CD4-positive, CD25-positive, alpha-beta regulatory T cell (primary cell): ENCODE results near the gene HNRNPLL. TPM values are rescaled to one million over a fixed set of nuclear protein-coding genes. Genes with fewer than 3 reads are reported as not detected.
A peak's percentile ranks its signal among the peaks of the same experiment; 100 is the strongest.
"Not testable (repeated sequence)": the region's sequence is repeated elsewhere in the genome, so short reads cannot be mapped to it uniquely, and the experiment has no call there.

ENCODE experiments used
- ATAC-seq, 2 donors: fragments of 150-1000 bp; cut with Tn5 transposase; one replicate each; pipeline ENCODE4 v1.10.0; 2021; ENCODE audit warnings: low read depth in 2 of 2, moderate number of reproducible peaks in 2 of 2, moderate library complexity in 1 of 2
- DNase-seq, 3 donors: peaks; one replicate each; pipeline versions ENCODE4 v3.0.0 to v3.0.0-alpha.2; 2012 to 2022; ENCODE audit warnings: mixed read lengths in 1 of 3
- H3K27ac ChIP-seq: one replicate; pipeline ENCODE4 v1.7.0; 2013; ENCODE audit warnings: mild to moderate bottlenecking, low read length; ENCODE audit not compliant: insufficient read depth, poor library complexity, severe bottlenecking
- H3K27me3 ChIP-seq: one replicate; pipeline ENCODE4 v1.7.0; 2013; ENCODE audit warnings: low read length; ENCODE audit not compliant: control insufficient read depth, insufficient read depth
- H3K36me3 ChIP-seq: one replicate; pipeline ENCODE4 v1.7.0; 2013; ENCODE audit warnings: mild to moderate bottlenecking, low read length, moderate library complexity; ENCODE audit not compliant: control insufficient read depth, insufficient read depth
- H3K4me1 ChIP-seq: 2 replicates; pipeline ENCODE4 v1.7.0; 2013; ENCODE audit warnings: mild to moderate bottlenecking, low read length; ENCODE audit not compliant: insufficient read depth, control insufficient read depth, poor library complexity, severe bottlenecking
- H3K4me3 ChIP-seq: one replicate; pipeline ENCODE4 v1.7.0; 2013; ENCODE audit warnings: low read depth, mild to moderate bottlenecking, low read length, moderate library complexity
- H3K9me3 ChIP-seq, 2 experiments: 1 replicate in 1 of 2; 2 replicates in 1 of 2; pipeline ENCODE4 v1.7.0; 2013; ENCODE audit warnings: low read length in 2 of 2, mild to moderate bottlenecking in 1 of 2, moderate library complexity in 1 of 2; ENCODE audit not compliant: control insufficient read depth in 2 of 2
- H3K27ac Mint-ChIP-seq, 3 donors: one replicate each; pipeline ENCODE4 v1.8.0; 2020 to 2022; ENCODE audit warnings: mild to moderate bottlenecking in 3 of 3, mixed read lengths in 3 of 3, moderate library complexity in 2 of 3
- H3K27me3 Mint-ChIP-seq: one replicate; pipeline ENCODE4 v1.8.0; 2022; ENCODE audit warnings: mild to moderate bottlenecking, mixed read lengths
- H3K36me3 Mint-ChIP-seq: one replicate; pipeline ENCODE4 v1.8.0; 2020; ENCODE audit warnings: mixed read lengths
- H3K4me1 Mint-ChIP-seq, 4 donors: one replicate each; pipeline ENCODE4 v1.8.0; 2020 to 2022; ENCODE audit warnings: mixed read lengths in 4 of 4, mild to moderate bottlenecking in 1 of 4
- H3K4me3 Mint-ChIP-seq, 4 donors: one replicate each; pipeline ENCODE4 v1.8.0; 2020 to 2022; ENCODE audit warnings: mild to moderate bottlenecking in 4 of 4, mixed read lengths in 4 of 4, moderate library complexity in 3 of 4
- H3K9me3 Mint-ChIP-seq, 7 donors: one replicate each; pipeline ENCODE4 v1.8.0; 2020 to 2022; ENCODE audit warnings: mixed read lengths in 7 of 7, mild to moderate bottlenecking in 3 of 7, moderate library complexity in 2 of 7
- polyA plus RNA-seq, 4 donors: library from polyadenylated mRNA; unstranded; fragments of 300-500 nt; fragmentation: Illumina TruSeq; gene quantifications; one replicate each; pipeline ENCODE4 v1.2.3, GENCODE V29; 2021
- total RNA-seq: library from RNA; stranded (reverse); gene quantifications from one replicate; pipeline ENCODE4 v1.2.3, GENCODE V29; 2022

HNRNPLL gene
- total and polyA plus RNA-seq, 5 donors from 2014 or later = 59.6 to 124 (median 73.0) TPM

DNA sequence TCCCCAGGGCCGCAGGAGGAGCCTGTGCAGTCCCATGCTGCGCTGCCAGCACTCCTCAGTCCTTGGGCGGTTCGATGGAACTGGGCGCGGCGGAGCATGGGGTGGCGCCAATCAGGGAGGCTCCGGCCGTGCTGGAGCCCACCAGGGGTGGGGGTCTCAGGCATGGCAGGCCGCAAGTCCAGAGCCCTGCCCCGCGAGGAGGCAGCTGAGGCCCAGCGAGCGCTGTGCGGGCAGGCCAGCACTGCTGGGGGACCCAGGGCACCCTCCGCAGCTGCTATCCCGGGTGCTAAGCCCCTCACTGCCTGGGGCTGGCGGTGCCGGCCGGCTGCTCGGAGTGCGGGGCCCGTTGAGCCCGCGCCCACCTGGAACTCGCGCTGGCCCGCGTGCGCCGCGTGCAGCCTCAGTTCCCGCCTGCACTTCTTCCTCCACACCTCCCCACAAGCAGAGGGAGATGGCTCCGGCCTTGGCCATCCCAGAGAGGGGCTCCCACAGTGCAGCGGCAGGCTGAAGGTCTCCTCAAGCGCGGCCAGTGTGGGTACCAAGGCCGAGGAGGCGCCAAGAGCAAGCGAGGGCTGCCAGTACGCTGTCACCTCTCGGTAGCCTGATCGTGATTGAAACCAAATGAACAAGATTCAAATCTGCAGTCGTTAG is 40.4 kb upstream of the HNRNPLL start:
- Histone ChIP-seq H3K4me3 (peak overlapping the region; percentile 77), H3K9me3 (no peaks in the 10 kb centered on the region), H3K4me1 (peaks cover 21% of the 10 kb centered on the region), H3K27ac (peak overlapping the region; percentile 74), H3K36me3 (no peaks in the 10 kb centered on the region), H3K27me3 (no peaks in the 10 kb centered on the region)
- Mint-ChIP-seq H3K36me3 (peaks cover 3% of the 10 kb centered on the region), H3K9me3 (no peaks in the 10 kb centered on the region), H3K27ac (peak overlapping the region; percentile 85 to 94 (median 94)), H3K27me3 (no peaks in the 10 kb centered on the region), H3K4me1 (peaks cover 12 to 41% (median 27%) of the 10 kb centered on the region in 4 donors), H3K4me3 (peak overlapping the region in 3 of 4 donors; percentile 52 to 81 (median 79))
- DNase-seq (no peak), ATAC-seq (no peak)

DNA sequence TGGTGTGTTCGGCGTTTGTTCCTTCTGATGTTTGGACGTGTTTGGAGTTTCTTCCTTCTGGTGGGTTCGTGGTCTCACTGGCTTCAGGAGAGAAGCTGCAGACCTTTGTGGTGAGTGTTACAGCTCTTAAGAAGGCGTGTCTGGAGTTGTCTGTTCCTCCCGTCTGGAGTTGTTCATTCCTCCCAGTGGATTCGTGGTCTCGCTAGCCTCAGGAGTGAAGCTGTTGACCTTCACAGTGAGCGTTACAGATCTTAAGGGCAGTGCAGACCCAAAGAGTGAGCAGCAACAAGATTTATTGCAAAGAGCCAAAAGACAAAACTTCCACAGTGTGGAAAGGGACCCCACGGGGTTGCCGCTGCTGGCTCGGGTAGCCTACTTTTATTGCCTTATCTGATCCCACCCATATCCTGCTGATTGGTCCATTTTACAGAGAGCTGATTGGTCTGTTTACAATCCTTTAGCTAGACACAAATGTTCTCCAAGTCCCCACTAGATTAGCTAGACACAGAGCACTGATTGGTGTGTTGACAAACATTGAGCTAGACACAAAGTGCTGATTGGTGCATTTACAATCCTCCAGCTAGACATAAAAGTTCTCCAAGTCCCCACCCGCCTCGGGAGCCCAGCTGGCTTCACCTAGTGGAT is 39.8 kb upstream of the HNRNPLL start:
- H3K27ac ChIP-seq, H3K36me3 Mint-ChIP-seq, DNase-seq, ATAC-seq, H3K4me3 Mint-ChIP-seq, H3K9me3 Mint-ChIP-seq, H3K36me3 ChIP-seq, H3K27me3 ChIP-seq, H3K27me3 Mint-ChIP-seq, H3K9me3 ChIP-seq, H3K4me3 ChIP-seq: not testable (repeated sequence)
- H3K4me1 ChIP-seq = peaks cover 16% of the 10 kb centered on the region
- Mint-ChIP-seq H3K4me1 (peaks cover 7 to 34% (median 21%) of the 10 kb centered on the region in 4 donors), H3K27ac (peak overlapping the region; percentile 72 to 88 (median 78))

DNA sequence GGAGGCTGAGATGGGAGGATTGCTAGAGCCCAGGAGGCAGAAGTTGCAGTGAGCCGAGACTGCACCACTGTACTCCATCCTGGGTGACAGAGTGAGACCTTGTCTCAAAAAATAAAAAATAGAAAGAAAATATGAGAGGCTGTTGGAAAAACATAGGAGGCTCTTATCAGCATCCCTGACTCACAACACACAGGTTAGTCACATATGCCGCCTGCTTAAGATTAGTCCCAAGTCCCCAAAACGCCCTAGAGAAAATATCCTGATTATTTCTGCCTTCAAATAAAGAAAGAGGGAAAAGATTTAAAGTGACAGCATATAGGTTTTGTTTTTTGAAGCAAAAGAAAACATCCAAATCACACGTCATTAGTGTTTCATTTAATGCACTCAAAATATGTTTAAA is 33.3 kb upstream of the HNRNPLL start:
- Histone ChIP-seq H3K36me3 (no peaks in the 10 kb centered on the region), H3K9me3 (no peaks in the 10 kb centered on the region), H3K4me3 (no peak overlapping the region), H3K27me3 (no peaks in the 10 kb centered on the region), H3K27ac (no peak overlapping the region), H3K4me1 (peaks cover 5% of the 10 kb centered on the region)
- no peak overlapping the region for H3K27ac Mint-ChIP-seq
- peaks cover 10 to 37% (median 16%) of the 10 kb centered on the region in 4 donors for H3K4me1 Mint-ChIP-seq
- peaks cover 0 to 1% (median 0%) of the 10 kb centered on the region in 7 donors for H3K9me3 Mint-ChIP-seq
- H3K4me3 Mint-ChIP-seq = no peak overlapping the region
- no peaks in the 10 kb centered on the region for H3K27me3 Mint-ChIP-seq
- H3K36me3 Mint-ChIP-seq = no peaks in the 10 kb centered on the region
- no peak for ATAC-seq
- no peak for DNase-seq

DNA sequence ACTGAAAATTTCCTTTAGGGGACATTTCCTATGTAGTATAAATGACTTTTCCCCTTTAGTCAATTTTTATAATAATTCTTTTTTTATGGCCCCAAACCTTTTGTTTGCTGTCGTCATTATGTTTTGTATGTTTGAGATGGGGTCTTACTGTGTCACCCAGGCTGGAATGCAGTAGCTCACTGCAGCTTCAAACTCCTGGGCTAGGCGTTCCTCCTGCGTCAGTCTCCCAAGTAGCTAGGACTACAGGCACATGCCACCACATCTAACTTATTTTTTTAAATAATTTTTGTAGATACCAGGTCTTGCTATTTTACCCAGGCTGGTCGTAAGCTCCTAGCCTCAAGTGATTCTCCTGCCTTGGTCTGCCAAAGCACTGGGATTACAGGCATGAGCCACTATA is 32.4 kb upstream of the HNRNPLL start:
- no peak overlapping the region for H3K4me3 Mint-ChIP-seq
- H3K36me3 Mint-ChIP-seq = no peaks in the 10 kb centered on the region
- DNase-seq (no peak), ATAC-seq (no peak)
- H3K4me1 ChIP-seq = peaks cover 5% of the 10 kb centered on the region
- H3K9me3 Mint-ChIP-seq = peaks cover 0 to 1% (median 0%) of the 10 kb centered on the region in 7 donors
- peak overlapping the region; percentile 1 for H3K4me3 ChIP-seq
- no peak overlapping the region for H3K27ac Mint-ChIP-seq
- H3K36me3 ChIP-seq = no peaks in the 10 kb centered on the region
- H3K27me3 ChIP-seq = no peaks in the 10 kb centered on the region
- no peaks in the 10 kb centered on the region for H3K27me3 Mint-ChIP-seq
- H3K4me1 Mint-ChIP-seq = peaks cover 10 to 37% (median 20%) of the 10 kb centered on the region in 4 donors
- no peaks in the 10 kb centered on the region for H3K9me3 ChIP-seq
- H3K27ac ChIP-seq = no peak overlapping the region

DNA sequence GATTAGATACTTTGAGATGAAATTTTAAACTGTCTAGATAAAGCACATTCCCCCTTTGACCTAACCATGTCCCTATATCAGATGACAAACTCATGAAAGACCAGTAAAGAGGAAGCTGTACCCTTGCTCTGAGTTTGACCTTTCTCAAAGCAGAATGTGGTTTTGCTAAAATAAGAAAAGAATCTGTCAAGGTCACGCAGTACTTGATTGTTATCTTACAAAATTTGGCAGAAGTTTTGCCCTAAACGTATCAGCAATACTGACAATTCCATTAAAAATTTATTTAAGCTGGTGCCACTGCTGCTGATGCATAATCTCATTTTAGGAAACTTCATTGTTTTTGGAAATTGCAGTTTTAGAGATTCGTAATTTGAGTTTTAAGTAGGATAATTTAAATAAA is 32.0 kb upstream of the HNRNPLL start:
- peaks cover 0 to 1% (median 0%) of the 10 kb centered on the region in 7 donors for H3K9me3 Mint-ChIP-seq
- H3K4me1 ChIP-seq = peaks cover 5% of the 10 kb centered on the region
- H3K27ac ChIP-seq = no peak overlapping the region
- no peaks in the 10 kb centered on the region for H3K36me3 ChIP-seq
- peak overlapping the region in 1 of 3 donors; percentile 10 for H3K27ac Mint-ChIP-seq
- H3K27me3 ChIP-seq = no peaks in the 10 kb centered on the region
- H3K4me3 Mint-ChIP-seq = no peak overlapping the region
- no peaks in the 10 kb centered on the region for H3K36me3 Mint-ChIP-seq
- H3K4me1 Mint-ChIP-seq = peaks cover 10 to 34% (median 22%) of the 10 kb centered on the region in 4 donors
- peak overlapping the region; percentile 1 for H3K4me3 ChIP-seq
- no peaks in the 10 kb centered on the region for H3K27me3 Mint-ChIP-seq
- DNase-seq (peak in 1 of 3 donors; percentile 36), ATAC-seq (no peak)
- no peaks in the 10 kb centered on the region for H3K9me3 ChIP-seq

DNA sequence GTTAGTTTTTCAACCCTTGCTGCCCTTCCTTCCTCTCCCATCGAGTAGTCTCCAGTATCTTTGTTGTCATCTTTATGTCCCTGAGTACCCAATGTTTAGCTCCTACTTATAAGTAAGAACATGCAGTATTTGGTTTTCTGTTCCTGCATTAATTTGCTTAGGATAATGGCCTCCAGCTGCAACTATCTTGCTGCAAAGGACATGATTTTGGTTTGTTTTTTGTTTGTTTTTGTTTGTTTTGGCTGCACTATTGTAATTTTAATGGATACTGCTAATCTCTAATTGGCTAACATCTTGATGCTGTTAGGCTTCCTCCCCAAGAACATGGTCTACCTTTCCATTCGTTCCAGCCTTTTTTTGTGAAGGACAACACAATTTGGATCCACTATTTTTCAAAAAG is 31.2 kb upstream of the HNRNPLL start:
- H3K9me3 Mint-ChIP-seq = peaks cover 0 to 1% (median 0%) of the 10 kb centered on the region in 7 donors
- no peaks in the 10 kb centered on the region for H3K36me3 Mint-ChIP-seq
- H3K4me3 Mint-ChIP-seq = no peak overlapping the region
- Histone ChIP-seq H3K9me3 (no peaks in the 10 kb centered on the region), H3K27me3 (no peaks in the 10 kb centered on the region), H3K36me3 (no peaks in the 10 kb centered on the region), H3K4me3 (no peak overlapping the region), H3K27ac (no peak overlapping the region), H3K4me1 (peaks cover 5% of the 10 kb centered on the region)
- no peaks in the 10 kb centered on the region for H3K27me3 Mint-ChIP-seq
- peaks cover 10 to 32% (median 22%) of the 10 kb centered on the region in 4 donors for H3K4me1 Mint-ChIP-seq
- no peak for DNase-seq
- no peak for ATAC-seq
- H3K27ac Mint-ChIP-seq = peak overlapping the region in 1 of 3 donors; percentile 10

DNA sequence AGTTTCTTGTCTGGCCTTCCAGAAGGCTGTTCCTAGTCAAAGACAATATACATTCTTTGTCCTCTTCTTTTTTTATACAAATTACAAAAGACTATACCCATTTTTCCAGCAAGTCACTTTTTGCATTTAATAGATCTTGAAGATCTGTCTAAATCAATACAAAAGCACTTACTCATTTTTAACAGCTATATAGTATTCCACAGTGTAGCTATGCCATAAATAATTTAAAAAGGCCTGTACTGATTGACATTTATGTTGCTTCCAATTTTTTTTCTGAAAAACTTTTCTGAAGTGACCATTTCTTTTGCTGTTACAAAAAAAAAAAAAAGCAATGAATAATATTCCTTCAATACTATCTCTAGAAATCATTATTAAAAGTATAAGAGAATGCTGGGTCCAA is 30.3 kb upstream of the HNRNPLL start:
- peaks cover 10 to 30% (median 20%) of the 10 kb centered on the region in 4 donors for H3K4me1 Mint-ChIP-seq

More for the DNA sequence above, 30.3 kb upstream of the HNRNPLL start:
- Histone ChIP-seq H3K27ac (no peak overlapping the region), H3K27me3 (no peaks in the 10 kb centered on the region), H3K4me1 (peaks cover 5% of the 10 kb centered on the region), H3K36me3 (no peaks in the 10 kb centered on the region), H3K9me3 (no peaks in the 10 kb centered on the region), H3K4me3 (no peak overlapping the region)
- DNase-seq (no peak), ATAC-seq (no peak)
- no peaks in the 10 kb centered on the region for H3K27me3 Mint-ChIP-seq
- no peak overlapping the region for H3K4me3 Mint-ChIP-seq
- no peaks in the 10 kb centered on the region for H3K36me3 Mint-ChIP-seq
- peaks cover 0 to 1% (median 0%) of the 10 kb centered on the region in 7 donors for H3K9me3 Mint-ChIP-seq
- no peak overlapping the region for H3K27ac Mint-ChIP-seq
